Esophagus muscularis mucosa (tissue), 4 donors: ENCODE data around the gene SLC6A9. TPM values are rescaled to one million over a fixed set of nuclear protein-coding genes. Genes with fewer than 3 reads are reported as not detected.

Experiments
- DNase-seq: peaks from one replicate; pipeline ENCODE4 v3.0.0-alpha.2; 2017; ENCODE audit errors: extremely low spot score
- H3K27ac ChIP-seq, 4 donors: fragments of 200-600 bp; sonication (generic); replicated peaks in 1 of 4; 1 replicate in 3 of 4; 2 replicates in 1 of 4; pipeline ENCODE4 v1.5.1; 2016 to 2019; ENCODE audit warnings: mild to moderate bottlenecking in 1 of 4
- H3K27me3 ChIP-seq, 4 donors: fragments of 200-600 bp; sonication (generic); one replicate each; pipeline versions ENCODE4 v1.5.1 to v1.6.0; 2016 to 2019
- H3K36me3 ChIP-seq, 4 donors: fragments of 200-600 bp; sonication (generic); one replicate each; pipeline ENCODE4 v1.5.1; 2016 to 2019
- H3K4me1 ChIP-seq, 4 donors: fragments of 200-600 bp; sonication (generic); one replicate each; pipeline ENCODE4 v1.5.1; 2016 to 2019
- H3K4me3 ChIP-seq, 4 donors: fragments of 200-600 bp; sonication (generic); 1 replicate in 2 of 4; 2 replicates in 2 of 4; pipeline ENCODE4 v1.5.1; 2016 to 2019; ENCODE audit warnings: mild to moderate bottlenecking in 4 of 4, moderate library complexity in 1 of 4
- H3K9me3 ChIP-seq, 4 donors: fragments of 200-600 bp; sonication (generic); 1 replicate in 3 of 4; 2 replicates in 1 of 4; pipeline ENCODE4 v1.5.1; 2016 to 2019
- EP300 ChIP-seq: sonication (generic); formaldehyde crosslinking; IDR thresholded peaks from one replicate; pipeline ENCODE4 v1.6.1; 2017; ENCODE audit warnings: antibody characterized with exemption
- POLR2A ChIP-seq: fragments of 450-650 bp; IDR thresholded peaks from one replicate; pipeline ENCODE4 v1.6.1; 2017; ENCODE audit warnings: antibody characterized with exemption, moderate library complexity, mild to moderate bottlenecking, low read depth
- POLR2AphosphoS5 ChIP-seq, 2 donors: sonication (generic); formaldehyde crosslinking; IDR thresholded peaks; one replicate each; pipeline ENCODE4 v1.6.1; 2017; ENCODE audit warnings: antibody characterized with exemption in 2 of 2
- WGBS: methylation state at CpG from one replicate; pipeline ENCODE4 v1.1.5; 2018; 5-methylcytosine and 5-hydroxymethylcytosine counted together
- intact Hi-C: fragments of 100-400 bp; cut with DNase I; formaldehyde crosslinking; loops from one replicate; pipeline ENCODE4 v1.15.1; 2023
- total RNA-seq, 4 donors: library from RNA; depleted of rRNA; stranded (reverse); fragments of >200 nt; gene quantifications; one replicate each; pipeline versions ENCODE4 v1.1.0 to v1.2.1, GENCODE V29; 2016
- TF ChIP-seq, protein P1 (sequence below), 3 experiments: fragments of 200-600 bp in 2 of 3; fragments of 450-650 bp in 1 of 3; sonication (generic) in 2 of 3; IDR thresholded peaks; one replicate each; pipeline ENCODE4 v1.5.1; 2017 to 2019; ENCODE audit warnings: antibody characterized with exemption in 3 of 3, mild to moderate bottlenecking in 2 of 3, moderate library complexity in 1 of 3

Gene SLC6A9
- total RNA-seq, 4 donors from 2014 or later, result 5.2 to 17.9 (median 7.8) TPM

- WGBS, result under 1% methylated on average over 11 of the region's 66 CpGs
- Histone ChIP-seq H3K27ac (peak within 1 kb of the TSS; percentile 75 to 84 (median 80)), H3K27me3 (no peaks in the 10 kb centered on the region), H3K36me3 (peaks cover 0 to 2% (median 0%) of the 10 kb centered on the region in 4 donors), H3K4me3 (peak within 1 kb of the TSS; percentile 57 to 90 (median 64)), H3K4me1 (peaks cover 16 to 25% (median 24%) of the 10 kb centered on the region in 4 donors), H3K9me3 (no peaks in the 10 kb centered on the region)
- intact Hi-C loops, result loop anchor here (5.0 kb wide), 1 partner anchor 41 kb away; the partner anchor contains the start of gene SLC6A9
- peak; percentile 97 for DNase-seq
- TF ChIP-seq, protein P1, sequence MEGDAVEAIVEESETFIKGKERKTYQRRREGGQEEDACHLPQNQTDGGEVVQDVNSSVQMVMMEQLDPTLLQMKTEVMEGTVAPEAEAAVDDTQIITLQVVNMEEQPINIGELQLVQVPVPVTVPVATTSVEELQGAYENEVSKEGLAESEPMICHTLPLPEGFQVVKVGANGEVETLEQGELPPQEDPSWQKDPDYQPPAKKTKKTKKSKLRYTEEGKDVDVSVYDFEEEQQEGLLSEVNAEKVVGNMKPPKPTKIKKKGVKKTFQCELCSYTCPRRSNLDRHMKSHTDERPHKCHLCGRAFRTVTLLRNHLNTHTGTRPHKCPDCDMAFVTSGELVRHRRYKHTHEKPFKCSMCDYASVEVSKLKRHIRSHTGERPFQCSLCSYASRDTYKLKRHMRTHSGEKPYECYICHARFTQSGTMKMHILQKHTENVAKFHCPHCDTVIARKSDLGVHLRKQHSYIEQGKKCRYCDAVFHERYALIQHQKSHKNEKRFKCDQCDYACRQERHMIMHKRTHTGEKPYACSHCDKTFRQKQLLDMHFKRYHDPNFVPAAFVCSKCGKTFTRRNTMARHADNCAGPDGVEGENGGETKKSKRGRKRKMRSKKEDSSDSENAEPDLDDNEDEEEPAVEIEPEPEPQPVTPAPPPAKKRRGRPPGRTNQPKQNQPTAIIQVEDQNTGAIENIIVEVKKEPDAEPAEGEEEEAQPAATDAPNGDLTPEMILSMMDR (IDR thresholded peaks at IDR 0.05), result no peak
- TF ChIP-seq POLR2AphosphoS5 (IDR thresholded peaks at IDR 0.05), result peak; percentile 58 to 72
Measured at GRCh38 chr1:43991476-43992231, 39.6 kb downstream of the SLC6A9 start, which contains the start of gene CCDC24. Gene CCDC24, plus strand, starts transcription at chr1:43991599. Its CDS starts 280 bp downstream, at chr1:43991879.

DNA sequence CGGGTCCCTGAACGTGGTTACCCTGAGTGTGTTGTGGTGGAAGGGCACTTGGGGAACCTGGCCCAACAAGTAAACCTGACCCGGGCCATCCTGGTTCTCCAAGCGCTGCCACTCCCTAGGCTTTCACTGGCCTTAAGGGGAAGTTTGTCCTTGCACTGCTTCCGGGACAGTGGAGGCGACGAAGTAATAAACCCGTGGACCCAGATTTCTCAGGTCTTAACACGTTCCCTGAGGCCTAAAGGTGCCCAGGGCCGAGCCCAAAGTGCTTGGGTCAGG, 40.1 kb downstream of the SLC6A9 start:
- Histone ChIP-seq H3K4me1 (peaks cover 16 to 22% (median 20%) of the 10 kb centered on the region in 4 donors), H3K27ac (peak overlapping the region; percentile 75 to 84 (median 80)), H3K9me3 (no peaks in the 10 kb centered on the region), H3K4me3 (peak overlapping the region; percentile 57 to 90 (median 64)), H3K27me3 (no peaks in the 10 kb centered on the region), H3K36me3 (peaks cover 0 to 6% (median 2%) of the 10 kb centered on the region in 4 donors)
- intact Hi-C loops, result loop anchor here (5.0 kb wide), 1 partner anchor 41 kb away; the partner anchor contains the start of gene SLC6A9
- DNase-seq, result no peak
- TF ChIP-seq POLR2AphosphoS5 (IDR thresholded peaks at IDR 0.05) (no peak), POLR2A (no peak), EP300 (no peak)
- TF ChIP-seq, protein P1 (IDR thresholded peaks at IDR 0.05), result no peak
- WGBS, result 0% methylated on average over 4 of the region's 10 CpGs

- no peak for TF ChIP-seq POLR2A
- TF ChIP-seq, protein P1 (IDR thresholded peaks at IDR 0.05), result no peak
- TF ChIP-seq POLR2AphosphoS5 (IDR thresholded peaks at IDR 0.05), result no peak
- no peak for TF ChIP-seq EP300
Measured at GRCh38 chr1:43990271-43991199, 40.7 kb downstream of the SLC6A9 start.

GRCh38 chr1:43987159-43987902, 43.9 kb downstream of the SLC6A9 start:
- H3K27me3 ChIP-seq, result no peaks in the 10 kb centered on the region
- TF ChIP-seq EP300, result no peak
- no peak for TF ChIP-seq POLR2A
- TF ChIP-seq, protein P1 (IDR thresholded peaks at IDR 0.05), result no peak
- no peak for TF ChIP-seq POLR2AphosphoS5 (IDR thresholded peaks at IDR 0.05)
- no peaks in the 10 kb centered on the region for H3K9me3 ChIP-seq
- peaks cover 16 to 19% (median 18%) of the 10 kb centered on the region in 4 donors for H3K4me1 ChIP-seq
- WGBS, result 75% methylated on average over 6 of the region's 6 CpGs
- no peak overlapping the region for H3K27ac ChIP-seq
- no peak for DNase-seq
- intact Hi-C loops, result no loop called here
- no peak overlapping the region for H3K4me3 ChIP-seq
- H3K36me3 ChIP-seq, result peaks cover 0 to 27% (median 19%) of the 10 kb centered on the region in 4 donors

More at GRCh38 chr1:43990271-43991199, 40.7 kb downstream of the SLC6A9 start:
- DNase-seq, result no peak
- Histone ChIP-seq H3K27me3 (no peaks in the 10 kb centered on the region), H3K4me3 (peak overlapping the region; percentile 57 to 90 (median 64)), H3K27ac (peak overlapping the region; percentile 75 to 84 (median 80)), H3K9me3 (no peaks in the 10 kb centered on the region), H3K4me1 (peaks cover 16 to 22% (median 19%) of the 10 kb centered on the region in 4 donors), H3K36me3 (peaks cover 0 to 12% (median 5%) of the 10 kb centered on the region in 4 donors)
- 67% methylated on average over 12 of the region's 19 CpGs for WGBS
- intact Hi-C loops, result loop anchor here (5.0 kb wide), 1 partner anchor 42 kb away; the partner anchor contains the start of gene SLC6A9
